Fibroblast of peridontal ligament (primary cell): ENCODE data around the gene NANOS3.
A peak's percentile ranks its signal among the peaks of the same experiment; 100 is the strongest.

Source experiments
- DNase-seq: peaks from one replicate; pipeline ENCODE4 v3.0.0-alpha.2; 2010; ENCODE audit errors: extremely low read depth

Gene NANOS3

GRCh38 chr19:13885826-13886365, 9.0 kb downstream of the NANOS3 start:
- no peak for DNase-seq

GRCh38 chr19:13887018-13887436, 10.1 kb downstream of the NANOS3 start:
- no peak for DNase-seq

GRCh38 chr19:13887517-13887916, 10.6 kb downstream of the NANOS3 start:
- DNase-seq = peak; percentile 45

GRCh38 chr19:13888281-13888680, 11.3 kb downstream of the NANOS3 start:
- no peak for DNase-seq

GRCh38 chr19:13890136-13890535, 13.2 kb downstream of the NANOS3 start:
- DNase-seq = no peak

- DNase-seq = no peak
Observed at GRCh38 chr19:13892870-13893269, 15.9 kb downstream of the NANOS3 start.

- DNase-seq = no peak
Observed at GRCh38 chr19:13894552-13894951, 17.6 kb downstream of the NANOS3 start.

- DNase-seq = no peak
Observed at GRCh38 chr19:13896227-13896626, 19.3 kb downstream of the NANOS3 start.

- no peak for DNase-seq
Observed at GRCh38 chr19:13899393-13899792, 22.5 kb downstream of the NANOS3 start.

- peak; percentile 23 for DNase-seq
Observed at GRCh38 chr19:13899912-13900584, 23.1 kb downstream of the NANOS3 start.

GRCh38 chr19:13902993-13903555, 26.1 kb downstream of the NANOS3 start:
- DNase-seq = no peak

- DNase-seq = peak; percentile 69
Observed at GRCh38 chr19:13905634-13906520, 28.9 kb downstream of the NANOS3 start, which contains the start of the genes BRME1 and CC2D1A. Gene BRME1 (minus strand): TSS chr19:13906117. CDS start chr19:13904892, 1,225 bp downstream. Gene CC2D1A (plus strand): TSS chr19:13906201. CDS start chr19:13906442, 241 bp downstream.

- peak; percentile 8 for DNase-seq
Observed at GRCh38 chr19:13906521-13906904, 29.6 kb downstream of the NANOS3 start.

- no peak for DNase-seq
Observed at GRCh38 chr19:13906910-13907309, 30.0 kb downstream of the NANOS3 start.

GRCh38 chr19:13908674-13909073, 31.7 kb downstream of the NANOS3 start:
- no peak for DNase-seq

GRCh38 chr19:13909430-13909829, 32.5 kb downstream of the NANOS3 start:
- no peak for DNase-seq

- no peak for DNase-seq
Observed at GRCh38 chr19:13913352-13913751, 36.4 kb downstream of the NANOS3 start.

- DNase-seq = no peak
Observed at GRCh38 chr19:13914777-13915176, 37.8 kb downstream of the NANOS3 start.

GRCh38 chr19:13917888-13918406, 41.0 kb downstream of the NANOS3 start:
- DNase-seq = no peak

GRCh38 chr19:13918726-13919411, 41.9 kb downstream of the NANOS3 start:
- DNase-seq = no peak

- no peak for DNase-seq
Observed at GRCh38 chr19:13920524-13920923, 43.6 kb downstream of the NANOS3 start.
